BE2C (cell line): ENCODE data around the gene DSTN.
A peak's percentile ranks its signal among the peaks of the same experiment; 100 is the strongest.

Experiments
- DNase-seq: peaks from one replicate; pipeline ENCODE4 v3.0.0-alpha.2; 2020
- H3K27me3 ChIP-seq: fragments of 250-450 bp; sonication (Bioruptor Pico); 2 replicates; pipeline ENCODE4 v1.5.1; 2020; ENCODE audit warnings: mild to moderate bottlenecking
- H3K36me3 ChIP-seq: fragments of 250-450 bp; sonication (Bioruptor Pico); 2 replicates; pipeline ENCODE4 v1.5.1; 2020; ENCODE audit warnings: mild to moderate bottlenecking
- H3K4me1 ChIP-seq: fragments of 250-450 bp; sonication (Bioruptor Pico); 2 replicates; pipeline ENCODE4 v1.5.1; 2020
- H3K4me3 ChIP-seq: 2 replicates; pipeline ENCODE4 v1.5.1; 2011; ENCODE audit warnings: low read depth, low read length
- H3K9me3 ChIP-seq: fragments of 250-450 bp; sonication (Bioruptor Pico); 2 replicates; pipeline ENCODE4 v1.5.1; 2020
- TF ChIP-seq, protein P1 (sequence below): IDR thresholded peaks from 2 replicates; pipeline ENCODE4 v1.5.1; 2012; ENCODE audit warnings: mild to moderate bottlenecking, low read depth, low read length

Gene DSTN

DNA sequence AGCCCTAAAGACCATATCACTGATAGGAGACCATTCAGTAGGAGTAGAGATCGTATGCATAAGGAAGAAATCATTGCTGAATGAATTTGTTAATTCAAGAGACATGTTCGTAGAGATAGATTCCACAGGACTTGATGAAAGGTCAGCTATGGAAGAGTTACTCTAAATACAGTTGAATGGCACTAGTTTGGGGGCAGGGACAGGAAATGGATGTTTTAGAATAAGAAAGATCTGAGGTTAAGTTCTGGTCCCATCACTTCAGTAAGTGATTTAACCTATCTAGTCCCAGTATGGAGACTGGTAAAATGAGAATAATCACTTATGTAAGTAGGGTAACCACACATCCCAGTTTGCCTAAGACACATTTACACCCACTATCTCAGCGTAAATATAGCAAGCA lies 35.8 kb upstream of the DSTN start:
- Histone ChIP-seq H3K4me1 (peaks cover 8% of the 10 kb centered on the region), H3K27me3 (peaks cover 3% of the 10 kb centered on the region; the same call in 1 of the 2 replicates), H3K9me3 (no peaks in the 10 kb centered on the region), H3K4me3 (no peak overlapping the region), H3K36me3 (no peaks in the 10 kb centered on the region)
- TF ChIP-seq, protein P1, sequence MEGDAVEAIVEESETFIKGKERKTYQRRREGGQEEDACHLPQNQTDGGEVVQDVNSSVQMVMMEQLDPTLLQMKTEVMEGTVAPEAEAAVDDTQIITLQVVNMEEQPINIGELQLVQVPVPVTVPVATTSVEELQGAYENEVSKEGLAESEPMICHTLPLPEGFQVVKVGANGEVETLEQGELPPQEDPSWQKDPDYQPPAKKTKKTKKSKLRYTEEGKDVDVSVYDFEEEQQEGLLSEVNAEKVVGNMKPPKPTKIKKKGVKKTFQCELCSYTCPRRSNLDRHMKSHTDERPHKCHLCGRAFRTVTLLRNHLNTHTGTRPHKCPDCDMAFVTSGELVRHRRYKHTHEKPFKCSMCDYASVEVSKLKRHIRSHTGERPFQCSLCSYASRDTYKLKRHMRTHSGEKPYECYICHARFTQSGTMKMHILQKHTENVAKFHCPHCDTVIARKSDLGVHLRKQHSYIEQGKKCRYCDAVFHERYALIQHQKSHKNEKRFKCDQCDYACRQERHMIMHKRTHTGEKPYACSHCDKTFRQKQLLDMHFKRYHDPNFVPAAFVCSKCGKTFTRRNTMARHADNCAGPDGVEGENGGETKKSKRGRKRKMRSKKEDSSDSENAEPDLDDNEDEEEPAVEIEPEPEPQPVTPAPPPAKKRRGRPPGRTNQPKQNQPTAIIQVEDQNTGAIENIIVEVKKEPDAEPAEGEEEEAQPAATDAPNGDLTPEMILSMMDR: no peak
- no peak for DNase-seq

DNA sequence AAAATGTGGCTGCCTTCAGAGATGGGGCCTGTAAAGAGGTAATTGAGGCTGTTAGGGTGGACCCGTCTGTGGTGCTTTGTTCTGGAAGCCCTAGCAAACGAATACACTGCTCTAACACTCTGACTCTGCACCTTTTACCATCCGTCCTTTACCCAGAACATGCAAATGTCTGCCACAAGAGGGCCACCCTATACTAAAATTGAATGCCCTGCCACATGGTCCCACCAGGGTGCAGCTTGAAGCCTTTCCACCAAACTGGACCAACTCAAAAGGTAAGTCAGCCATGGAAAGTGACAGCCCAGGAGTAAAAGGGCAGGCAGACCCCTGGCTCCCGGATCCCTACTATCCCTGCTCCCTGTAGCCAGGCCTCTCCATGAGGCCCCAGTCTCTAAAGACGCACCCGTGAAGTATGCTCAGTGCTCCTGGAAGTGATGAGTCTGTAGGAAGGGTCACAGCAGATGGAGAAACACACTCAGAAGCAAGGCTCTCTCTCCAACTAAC lies 32.9 kb upstream of the DSTN start:
- no peaks in the 10 kb centered on the region for H3K9me3 ChIP-seq
- peaks cover 7% of the 10 kb centered on the region for H3K27me3 ChIP-seq
- H3K4me3 ChIP-seq: no peak overlapping the region
- H3K4me1 ChIP-seq: peaks cover 6% of the 10 kb centered on the region
- peak; percentile 77 for DNase-seq
- H3K36me3 ChIP-seq: no peaks in the 10 kb centered on the region
- TF ChIP-seq, protein P1: peak; percentile 99

DNA sequence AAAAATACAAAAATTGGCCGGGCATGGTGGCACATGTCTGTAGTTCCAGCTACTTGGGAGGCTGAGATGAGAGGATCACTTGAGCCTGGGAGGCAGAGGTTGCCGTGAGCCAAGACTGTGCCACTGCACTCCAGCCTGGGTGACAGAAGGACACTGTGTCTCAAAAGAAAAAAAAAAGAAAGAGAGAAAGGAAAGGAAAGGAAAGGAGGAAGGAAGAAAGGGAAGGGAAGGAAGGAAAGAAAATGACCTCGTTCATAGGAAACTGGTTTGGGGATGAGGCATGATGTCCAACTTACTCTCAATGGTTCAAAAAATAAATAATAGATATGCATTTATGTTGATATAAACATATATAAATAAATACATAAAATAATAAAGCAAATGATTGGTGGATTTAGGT lies 31.9 kb upstream of the DSTN start:
- Histone ChIP-seq H3K36me3 (no peaks in the 10 kb centered on the region), H3K4me3 (no peak overlapping the region)
- DNase-seq: no peak

DNA sequence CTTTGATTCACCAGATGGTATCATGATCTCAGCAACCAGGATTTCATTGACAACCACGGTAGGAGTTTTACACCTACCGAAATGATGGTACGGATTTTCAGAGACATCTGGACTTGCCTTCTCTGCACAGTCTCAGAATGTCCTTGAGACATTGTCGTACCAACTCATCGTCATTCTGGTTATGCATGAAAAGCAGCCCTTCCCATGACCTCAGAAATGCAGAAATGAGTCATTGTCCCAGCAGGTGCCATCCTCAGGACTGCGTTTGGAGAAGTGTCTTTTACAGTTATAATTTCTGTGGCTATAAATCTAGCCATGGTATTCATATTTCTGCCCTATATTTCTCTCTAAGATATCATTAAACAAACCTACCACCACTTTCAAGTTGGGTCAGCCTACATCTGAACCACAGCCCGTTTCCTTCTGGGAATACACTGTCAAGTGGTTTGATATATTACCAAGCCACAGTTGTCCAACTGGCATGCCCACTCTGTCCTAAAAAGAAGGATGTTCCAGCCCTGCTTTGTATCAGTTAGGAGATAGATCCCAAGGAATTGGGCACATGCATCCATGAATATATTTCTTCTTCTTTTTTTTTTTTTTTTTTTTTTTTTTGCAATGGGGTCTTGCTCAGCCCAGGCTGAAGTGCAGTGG lies 31.2 kb upstream of the DSTN start:
- TF ChIP-seq, protein P1: no peak
- H3K4me1 ChIP-seq: peaks cover 2% of the 10 kb centered on the region
- H3K27me3 ChIP-seq: peaks cover 11% of the 10 kb centered on the region
- no peak for DNase-seq
- no peak overlapping the region for H3K4me3 ChIP-seq
- no peaks in the 10 kb centered on the region for H3K36me3 ChIP-seq
- H3K9me3 ChIP-seq: no peaks in the 10 kb centered on the region

More for the DNA sequence above, 31.9 kb upstream of the DSTN start:
- H3K27me3 ChIP-seq: peaks cover 9% of the 10 kb centered on the region
- H3K4me1 ChIP-seq: peaks cover 5% of the 10 kb centered on the region
- no peaks in the 10 kb centered on the region for H3K9me3 ChIP-seq
- TF ChIP-seq, protein P1: no peak

DNA sequence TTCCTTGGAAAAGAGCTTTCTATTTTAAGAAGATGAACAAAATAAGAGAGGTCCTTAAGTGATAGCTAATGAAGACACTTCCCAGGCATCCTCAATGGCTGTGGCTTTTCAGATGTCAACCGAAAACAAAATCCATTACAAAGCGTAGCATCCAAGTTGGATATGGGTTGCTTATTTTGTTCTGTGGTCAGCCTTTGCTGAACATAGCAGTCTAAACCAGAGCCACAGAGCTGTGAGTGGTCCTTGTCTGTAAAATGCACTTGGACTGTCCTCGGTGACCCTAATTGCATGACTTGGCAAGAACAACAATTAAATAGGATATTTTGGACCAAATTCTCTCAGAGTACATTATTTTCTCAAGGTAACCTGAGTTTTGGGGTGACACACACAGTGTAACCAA lies 28.3 kb upstream of the DSTN start:
- no peak for DNase-seq
- Histone ChIP-seq H3K27me3 (peaks cover 20% of the 10 kb centered on the region), H3K36me3 (no peaks in the 10 kb centered on the region), H3K9me3 (no peaks in the 10 kb centered on the region), H3K4me1 (no peaks in the 10 kb centered on the region; the same call in 1 of the 2 replicates), H3K4me3 (no peak overlapping the region)
- TF ChIP-seq, protein P1: no peak

DNA sequence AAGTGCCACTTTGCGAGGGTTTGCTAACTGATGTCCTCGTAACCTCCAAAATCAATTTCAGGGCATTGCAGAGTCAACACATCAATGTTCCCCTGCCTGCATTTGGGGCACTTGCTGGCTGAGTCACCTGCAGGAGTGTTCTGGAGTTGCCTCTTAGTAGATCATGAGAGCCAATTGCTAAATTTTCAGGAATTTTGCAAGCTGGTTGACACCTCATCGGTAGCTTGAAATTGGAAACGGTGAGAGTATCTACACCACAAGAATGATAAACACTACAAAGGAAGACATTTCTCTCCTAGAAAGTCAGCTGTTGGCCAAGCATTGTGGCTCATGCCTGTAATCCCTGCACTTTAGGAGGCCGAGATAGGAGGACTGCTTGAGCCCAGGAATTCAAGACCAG lies 27.9 kb upstream of the DSTN start:
- no peaks in the 10 kb centered on the region; the same call in 1 of the 2 replicates for H3K4me1 ChIP-seq
- no peaks in the 10 kb centered on the region for H3K36me3 ChIP-seq
- no peak for DNase-seq
- TF ChIP-seq, protein P1: no peak
- H3K4me3 ChIP-seq: no peak overlapping the region
- no peaks in the 10 kb centered on the region for H3K9me3 ChIP-seq
- peaks cover 20% of the 10 kb centered on the region for H3K27me3 ChIP-seq
